Inflammatory macrophage treated with lipopolysaccharide for 4 hours (primary cell): ENCODE data around the gene HLA-DOA.
A peak's percentile ranks its signal among the peaks of the same experiment; 100 is the strongest.

Experiments used
- DNase-seq: peaks from one replicate; pipeline ENCODE4 v3.0.0-alpha.2; 2020

Gene HLA-DOA

GRCh38 chr6:33008944-33009861, at the start of gene HLA-DOA:
TSS of gene HLA-DOA (minus strand) at chr6:33009591.
- DNase-seq, result peak; percentile 16

GRCh38 chr6:33057222-33058150, 48.1 kb upstream of the HLA-DOA start:
- peak; percentile 27 for DNase-seq

- DNase-seq, result no peak
Observed at GRCh38 chr6:33053230-33053629, 43.8 kb upstream of the HLA-DOA start.

GRCh38 chr6:33052627-33053026, 43.2 kb upstream of the HLA-DOA start:
- no peak for DNase-seq

GRCh38 chr6:33050014-33050810, 40.8 kb upstream of the HLA-DOA start:
- DNase-seq, result peak; percentile 36

GRCh38 chr6:33049323-33050013, 40.1 kb upstream of the HLA-DOA start:
- no peak for DNase-seq

GRCh38 chr6:33040157-33040556, 30.8 kb upstream of the HLA-DOA start:
- DNase-seq, result no peak

GRCh38 chr6:33036535-33036934, 27.1 kb upstream of the HLA-DOA start:
- peak; percentile 50 for DNase-seq

- no peak for DNase-seq
Observed at GRCh38 chr6:33034554-33034953, 25.2 kb upstream of the HLA-DOA start.

GRCh38 chr6:33030245-33030644, 20.9 kb upstream of the HLA-DOA start:
- DNase-seq, result no peak

GRCh38 chr6:33029328-33030184, 20.2 kb upstream of the HLA-DOA start:
- peak; percentile 97 for DNase-seq

- peak; percentile 59 for DNase-seq
Observed at GRCh38 chr6:33028220-33028849, 18.9 kb upstream of the HLA-DOA start.

GRCh38 chr6:33024521-33024920, 15.1 kb upstream of the HLA-DOA start:
- no peak for DNase-seq

- DNase-seq, result no peak
Observed at GRCh38 chr6:33023536-33023935, 14.1 kb upstream of the HLA-DOA start.

- no peak for DNase-seq
Observed at GRCh38 chr6:33021917-33022316, 12.5 kb upstream of the HLA-DOA start.

GRCh38 chr6:33019372-33019771, 10.0 kb upstream of the HLA-DOA start:
- DNase-seq, result no peak

- DNase-seq, result peak; percentile 99
Observed at GRCh38 chr6:33018904-33019303, 9.5 kb upstream of the HLA-DOA start.

- no peak for DNase-seq
Observed at GRCh38 chr6:33018418-33018817, 9.0 kb upstream of the HLA-DOA start.

- DNase-seq, result peak; percentile 89
Observed at GRCh38 chr6:33017694-33018353, 8.4 kb upstream of the HLA-DOA start.

- DNase-seq, result no peak
Observed at GRCh38 chr6:33017018-33017417, 7.6 kb upstream of the HLA-DOA start.
